Mesothelial cell of epicardium (in vitro differentiated cells): ENCODE data around the gene MROH2A. TPM values are rescaled to one million over a fixed set of nuclear protein-coding genes. Genes with fewer than 3 reads are reported as not detected.

ENCODE experiments used
- DNase-seq, 2 experiments: peaks; one replicate each; pipeline ENCODE4 v3.0.0; 2021; ENCODE audit warnings: low spot score in 2 of 2; ENCODE audit not compliant: unreplicated experiment in 2 of 2
- H3K27ac Mint-ChIP-seq: 2 replicates; pipeline ENCODE4 v1.8.0; 2021; ENCODE audit warnings: mixed read lengths
- H3K27me3 Mint-ChIP-seq: 2 replicates; pipeline ENCODE4 v1.8.0; 2021; ENCODE audit warnings: low read depth, mixed read lengths
- H3K36me3 Mint-ChIP-seq: 2 replicates; pipeline ENCODE4 v1.8.0; 2021; ENCODE audit warnings: mixed read lengths
- H3K4me1 Mint-ChIP-seq: 2 replicates; pipeline ENCODE4 v1.8.0; 2021; ENCODE audit warnings: mixed read lengths
- H3K4me3 Mint-ChIP-seq: 2 replicates; pipeline ENCODE4 v1.8.0; 2021; ENCODE audit warnings: mild to moderate bottlenecking, moderate library complexity, mixed read lengths
- H3K9me3 Mint-ChIP-seq: 2 replicates; pipeline ENCODE4 v1.8.0; 2021; ENCODE audit warnings: mixed read lengths
- total RNA-seq: library from RNA; stranded (reverse); gene quantifications from 3 replicates; pipeline ENCODE4 v1.2.1, GENCODE V29; 2021
- TF ChIP-seq, protein P1 (sequence below): fragments of 200-600 bp; sonication (generic); IDR thresholded peaks from one replicate; pipeline ENCODE4 v1.5.0; 2021; ENCODE audit warnings: antibody characterized with exemption; ENCODE audit not compliant: unreplicated experiment

Gene MROH2A
- total RNA-seq, 1 donor from 2014 or later = not detected

DNA sequence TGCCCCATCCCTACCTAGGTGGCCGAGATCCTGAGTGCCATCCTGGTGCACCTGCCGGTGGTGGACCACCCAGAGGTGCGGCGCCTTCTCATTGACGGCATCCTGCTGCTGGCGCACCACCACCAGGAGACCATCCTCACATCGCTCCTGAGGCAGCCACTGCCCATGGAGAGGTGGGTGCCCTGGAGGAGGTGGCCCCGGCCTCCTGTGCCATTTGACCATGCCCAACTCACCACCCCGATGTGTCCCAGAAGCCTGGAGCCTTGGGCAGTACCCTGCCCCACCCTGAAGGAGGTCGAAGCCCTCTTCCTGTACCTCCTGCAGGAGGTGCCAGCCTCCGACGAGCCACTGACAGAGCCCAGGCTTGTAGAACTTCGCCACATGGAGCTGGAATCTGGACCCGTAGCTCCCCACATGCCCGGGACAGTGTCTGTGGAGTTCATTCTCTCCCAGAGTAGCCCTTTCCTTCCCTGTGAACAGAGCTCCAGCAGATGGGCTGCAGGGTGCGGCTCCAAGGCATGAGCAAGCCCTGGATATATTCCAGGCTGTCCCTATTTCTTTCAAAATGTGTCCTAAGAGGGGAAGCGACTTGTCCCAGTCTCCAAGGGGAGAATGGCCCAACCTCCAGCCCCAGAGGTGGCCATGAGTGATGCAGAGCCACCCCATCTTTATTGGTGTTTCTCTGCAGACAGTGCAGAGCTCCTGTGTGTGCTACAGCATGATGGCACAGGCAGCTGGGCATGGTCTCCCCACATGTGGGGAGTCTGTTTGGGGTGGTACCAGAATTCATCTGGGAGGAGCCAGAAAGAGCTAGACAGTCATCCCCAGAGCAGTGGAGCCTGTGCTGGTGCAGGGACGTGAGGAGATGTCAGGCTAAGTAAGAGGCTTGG lies 42.0 kb downstream of the MROH2A start:
- Mint-ChIP-seq H3K27ac (no peak overlapping the region), H3K27me3 (peaks cover 7% of the 10 kb centered on the region), H3K4me3 (no peak overlapping the region), H3K9me3 (peaks cover 14% of the 10 kb centered on the region), H3K4me1 (peaks cover 18% of the 10 kb centered on the region), H3K36me3 (peaks cover 3% of the 10 kb centered on the region)
- peak in 1 of 2 experiments; percentile 29 for DNase-seq
- TF ChIP-seq, protein P1, sequence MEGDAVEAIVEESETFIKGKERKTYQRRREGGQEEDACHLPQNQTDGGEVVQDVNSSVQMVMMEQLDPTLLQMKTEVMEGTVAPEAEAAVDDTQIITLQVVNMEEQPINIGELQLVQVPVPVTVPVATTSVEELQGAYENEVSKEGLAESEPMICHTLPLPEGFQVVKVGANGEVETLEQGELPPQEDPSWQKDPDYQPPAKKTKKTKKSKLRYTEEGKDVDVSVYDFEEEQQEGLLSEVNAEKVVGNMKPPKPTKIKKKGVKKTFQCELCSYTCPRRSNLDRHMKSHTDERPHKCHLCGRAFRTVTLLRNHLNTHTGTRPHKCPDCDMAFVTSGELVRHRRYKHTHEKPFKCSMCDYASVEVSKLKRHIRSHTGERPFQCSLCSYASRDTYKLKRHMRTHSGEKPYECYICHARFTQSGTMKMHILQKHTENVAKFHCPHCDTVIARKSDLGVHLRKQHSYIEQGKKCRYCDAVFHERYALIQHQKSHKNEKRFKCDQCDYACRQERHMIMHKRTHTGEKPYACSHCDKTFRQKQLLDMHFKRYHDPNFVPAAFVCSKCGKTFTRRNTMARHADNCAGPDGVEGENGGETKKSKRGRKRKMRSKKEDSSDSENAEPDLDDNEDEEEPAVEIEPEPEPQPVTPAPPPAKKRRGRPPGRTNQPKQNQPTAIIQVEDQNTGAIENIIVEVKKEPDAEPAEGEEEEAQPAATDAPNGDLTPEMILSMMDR = no peak

DNA sequence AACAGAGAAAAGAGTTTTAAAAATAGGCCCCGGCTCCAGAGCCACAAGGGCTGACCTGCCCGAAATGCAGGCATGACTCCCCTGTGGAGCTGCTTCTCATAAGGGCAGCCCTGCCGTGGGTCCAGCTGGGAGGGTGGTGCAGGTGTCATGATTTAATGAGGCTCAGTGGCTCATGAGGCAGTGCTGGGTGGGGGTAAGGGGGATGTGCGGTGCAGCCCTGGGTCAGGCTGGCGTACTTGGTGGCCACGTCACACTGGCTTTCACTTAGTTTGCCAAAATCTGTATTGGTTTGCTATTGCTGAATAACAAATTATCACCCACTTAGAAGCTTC lies 42.6 kb downstream of the MROH2A start:
- Mint-ChIP-seq H3K36me3 (no peaks in the 10 kb centered on the region), H3K4me3 (no peak overlapping the region), H3K4me1 (peaks cover 18% of the 10 kb centered on the region), H3K9me3 (peaks cover 8% of the 10 kb centered on the region), H3K27me3 (peaks cover 7% of the 10 kb centered on the region), H3K27ac (no peak overlapping the region)
- DNase-seq = peak in 1 of 2 experiments; percentile 16
- TF ChIP-seq, protein P1 = no peak

DNA sequence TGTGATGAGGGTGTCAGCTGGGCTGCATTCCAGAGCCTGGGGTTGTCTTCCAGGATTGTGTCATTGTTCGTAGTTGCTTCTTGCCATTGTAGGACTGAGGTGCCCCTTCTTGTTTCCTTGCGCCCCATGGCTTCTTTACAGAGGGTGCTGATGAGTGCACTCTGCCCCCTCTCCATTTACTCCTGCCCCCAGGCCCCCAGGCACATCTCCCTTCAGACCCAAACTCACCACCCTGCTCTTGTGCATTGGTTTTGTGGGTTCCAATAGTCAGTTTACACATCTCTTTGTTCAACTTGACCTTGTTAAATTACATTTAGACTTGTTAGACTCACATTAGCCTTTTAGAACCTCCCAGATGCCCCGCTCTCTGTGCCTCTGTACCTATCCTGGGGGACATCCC lies 43.1 kb downstream of the MROH2A start:
- no peak overlapping the region for H3K27ac Mint-ChIP-seq
- no peak for DNase-seq
- H3K4me3 Mint-ChIP-seq = no peak overlapping the region
- peaks cover 14% of the 10 kb centered on the region for H3K4me1 Mint-ChIP-seq
- peaks cover 7% of the 10 kb centered on the region for H3K27me3 Mint-ChIP-seq
- TF ChIP-seq, protein P1 = no peak
- H3K9me3 Mint-ChIP-seq = peaks cover 5% of the 10 kb centered on the region
- H3K36me3 Mint-ChIP-seq = no peaks in the 10 kb centered on the region

DNA sequence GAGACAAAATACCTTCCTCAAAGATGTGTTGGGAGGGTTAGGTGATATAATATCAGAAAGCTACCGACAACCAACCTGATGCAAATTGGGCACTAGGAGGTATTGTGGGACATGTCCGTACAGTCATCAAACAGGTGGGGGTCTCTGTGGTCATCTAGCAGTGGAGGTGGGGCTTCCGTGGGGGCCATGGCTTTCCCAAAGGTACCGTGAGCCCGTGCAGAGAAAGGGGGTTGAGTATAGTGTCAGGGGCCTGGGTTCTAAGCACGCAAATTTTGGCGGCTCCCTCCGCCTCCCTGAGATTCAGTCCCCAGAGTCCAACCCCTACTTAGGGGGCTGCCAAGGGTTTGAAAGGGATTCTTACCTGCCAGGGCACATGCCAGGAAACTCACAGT lies 43.6 kb downstream of the MROH2A start:
- H3K27ac Mint-ChIP-seq = no peak overlapping the region
- DNase-seq = peak in 1 of 2 experiments; percentile 25
- H3K27me3 Mint-ChIP-seq = peaks cover 7% of the 10 kb centered on the region
- H3K9me3 Mint-ChIP-seq = peaks cover 7% of the 10 kb centered on the region
- TF ChIP-seq, protein P1 = no peak
- no peaks in the 10 kb centered on the region for H3K36me3 Mint-ChIP-seq
- peaks cover 9% of the 10 kb centered on the region for H3K4me1 Mint-ChIP-seq
- H3K4me3 Mint-ChIP-seq = no peak overlapping the region

DNA sequence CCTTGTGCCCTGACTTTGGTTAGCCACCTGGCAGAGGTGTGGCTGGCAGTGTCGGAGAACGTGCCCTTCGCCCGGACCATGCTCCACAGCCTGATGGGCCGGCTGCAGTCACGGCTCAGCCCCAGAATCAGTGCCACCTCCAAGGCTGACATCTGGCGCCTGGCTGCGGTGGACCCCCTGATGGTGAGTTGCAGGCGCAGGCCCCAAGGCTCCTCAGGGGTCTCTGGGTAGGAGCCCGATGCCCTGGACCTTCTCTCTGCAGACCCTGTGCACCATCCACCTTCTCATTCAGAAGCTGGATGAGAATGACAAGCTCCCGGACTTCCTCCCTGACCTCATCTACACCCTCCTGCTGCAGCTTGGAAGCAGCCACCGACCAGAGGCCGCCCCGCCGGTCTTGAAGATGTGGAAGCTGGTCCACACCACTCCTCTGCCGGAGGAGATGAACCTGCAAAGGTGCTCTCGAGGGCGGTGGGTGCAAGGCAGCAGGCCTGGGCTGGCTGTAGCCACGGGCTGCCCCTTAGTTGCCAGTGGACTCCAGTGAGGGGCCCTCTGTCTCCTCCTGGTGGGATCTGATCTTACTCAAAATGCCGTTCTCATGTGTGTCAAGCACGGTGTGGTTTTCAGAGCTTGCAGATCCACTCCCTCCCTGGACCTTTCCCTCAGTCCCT lies 44.1 kb downstream of the MROH2A start:
- Mint-ChIP-seq H3K9me3 (peaks cover 9% of the 10 kb centered on the region), H3K4me3 (no peak overlapping the region), H3K27ac (no peak overlapping the region), H3K27me3 (peaks cover 7% of the 10 kb centered on the region), H3K4me1 (peaks cover 3% of the 10 kb centered on the region), H3K36me3 (no peaks in the 10 kb centered on the region)
- TF ChIP-seq, protein P1 = no peak
- DNase-seq = peak in 1 of 2 experiments; percentile 7
